HG03064 (cell line): Measurements from ENCODE around the gene PTCHD1.

ENCODE experiments used
- ATAC-seq: cut with Tn5 transposase; IDR thresholded peaks from one replicate; pipeline ENCODE4 v1.9.1; 2021; ENCODE audit warnings: low read depth; ENCODE audit not compliant: unreplicated experiment

The PTCHD1 gene

DNA sequence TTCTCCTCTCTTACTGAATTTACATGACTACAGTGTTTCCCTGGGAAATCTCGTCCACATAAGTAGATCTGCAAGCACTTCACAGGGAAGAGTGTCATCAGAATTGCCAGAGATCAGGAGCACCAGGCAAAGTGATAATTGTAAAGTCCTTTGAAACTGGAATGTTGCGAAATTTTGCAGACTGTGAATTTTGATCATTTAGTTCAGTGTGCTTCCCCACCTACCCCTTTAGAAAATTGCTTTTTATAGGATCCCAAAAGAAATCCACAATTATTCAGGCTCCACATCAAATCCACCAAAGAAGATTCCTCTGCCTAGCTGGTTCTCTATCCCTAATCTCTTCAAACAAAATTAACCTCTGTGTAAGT, 10.2 kb downstream of the PTCHD1 start:
- no peak for ATAC-seq

- no peak for ATAC-seq
Measured at GRCh38 chrX:23356189-23356588, 21.5 kb downstream of the PTCHD1 start.

GRCh38 chrX:23364416-23364815, 29.8 kb downstream of the PTCHD1 start:
- no peak for ATAC-seq

DNA sequence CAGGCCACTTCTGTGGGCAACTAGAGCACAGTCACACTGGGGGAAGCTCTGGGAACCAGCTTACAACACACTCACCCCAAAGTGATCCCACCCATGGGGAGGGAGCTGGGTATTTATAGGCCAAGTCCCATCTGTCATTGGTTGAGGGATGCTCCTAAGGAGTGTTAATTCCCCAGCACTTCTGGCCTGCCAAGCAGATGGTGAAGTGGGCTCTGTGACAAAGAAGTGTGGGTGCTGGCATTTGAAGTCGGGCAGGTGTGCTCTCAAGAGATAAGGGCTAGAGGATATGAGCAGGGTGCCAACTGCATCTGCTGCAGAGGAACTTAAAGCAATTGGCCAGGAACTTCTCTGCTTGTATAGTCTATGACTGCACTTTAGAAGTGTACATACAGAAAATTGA, 30.9 kb downstream of the PTCHD1 start:
- ATAC-seq: no peak

DNA sequence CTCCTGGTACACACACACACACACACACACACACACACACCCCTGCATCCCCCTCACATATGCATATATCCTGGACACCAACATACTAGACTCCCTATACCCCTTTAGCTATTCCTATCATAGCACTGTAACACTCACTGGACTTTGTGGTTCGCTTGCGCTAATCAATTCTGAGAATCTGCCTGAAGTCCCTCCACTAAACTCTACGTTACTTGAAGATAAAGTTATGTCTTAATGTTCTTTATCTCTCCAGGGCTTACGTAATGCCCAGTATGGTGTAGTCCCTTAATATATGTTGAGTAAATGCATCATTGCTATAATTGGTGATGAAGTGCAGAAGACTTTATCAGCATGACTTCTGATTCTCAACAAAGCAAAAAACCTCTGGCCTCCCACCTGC, 32.3 kb downstream of the PTCHD1 start:
- ATAC-seq: no peak

- ATAC-seq: no peak
Measured at GRCh38 chrX:23369027-23369426, 34.4 kb downstream of the PTCHD1 start.

DNA sequence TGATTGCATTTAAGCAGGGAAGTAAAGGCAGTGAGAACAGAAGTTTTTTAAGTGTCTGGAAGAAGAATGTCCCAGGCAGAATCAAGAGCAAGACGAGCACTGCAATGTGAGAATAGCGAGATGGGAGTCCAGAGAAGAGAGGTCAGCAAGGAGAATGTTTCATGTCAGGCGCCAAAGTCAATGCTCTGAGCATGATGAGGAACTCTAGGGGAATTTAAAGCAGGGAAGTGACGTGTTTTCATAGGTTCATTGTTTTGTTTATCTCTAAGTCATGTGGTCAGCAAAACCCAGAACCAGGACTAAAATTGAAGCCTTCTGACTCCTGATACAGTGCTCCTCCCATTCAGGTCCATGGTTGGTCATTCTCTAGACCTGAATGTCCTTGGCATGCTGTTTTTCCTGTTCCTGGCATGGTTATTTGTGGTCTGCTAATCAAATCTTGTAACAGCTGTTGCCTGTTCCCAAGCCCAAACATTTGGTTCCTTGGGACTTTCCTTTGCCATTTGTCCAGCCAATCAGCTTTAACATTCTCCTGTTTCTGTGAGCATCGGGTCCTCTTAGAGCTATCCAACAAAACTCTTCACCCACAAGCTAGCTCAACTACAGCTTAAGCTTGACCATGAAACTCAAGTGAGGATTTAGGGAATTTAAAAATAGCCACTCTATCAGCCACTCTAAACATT, 37.7 kb downstream of the PTCHD1 start:
- no peak for ATAC-seq

GRCh38 chrX:23373129-23373804, 38.6 kb downstream of the PTCHD1 start:
- ATAC-seq: no peak

- no peak for ATAC-seq
Measured at GRCh38 chrX:23374291-23374690, 39.6 kb downstream of the PTCHD1 start.

GRCh38 chrX:23376581-23376980, 41.9 kb downstream of the PTCHD1 start:
- ATAC-seq: no peak

GRCh38 chrX:23380581-23380980, 45.9 kb downstream of the PTCHD1 start:
- ATAC-seq: no peak

GRCh38 chrX:23381099-23382087, 46.7 kb downstream of the PTCHD1 start:
- no peak for ATAC-seq

- no peak for ATAC-seq
Measured at GRCh38 chrX:23382572-23382971, 47.9 kb downstream of the PTCHD1 start.

GRCh38 chrX:23383411-23383810, 48.8 kb downstream of the PTCHD1 start:
- ATAC-seq: no peak

GRCh38 chrX:23385242-23385641, 50.6 kb downstream of the PTCHD1 start:
- ATAC-seq: no peak

DNA sequence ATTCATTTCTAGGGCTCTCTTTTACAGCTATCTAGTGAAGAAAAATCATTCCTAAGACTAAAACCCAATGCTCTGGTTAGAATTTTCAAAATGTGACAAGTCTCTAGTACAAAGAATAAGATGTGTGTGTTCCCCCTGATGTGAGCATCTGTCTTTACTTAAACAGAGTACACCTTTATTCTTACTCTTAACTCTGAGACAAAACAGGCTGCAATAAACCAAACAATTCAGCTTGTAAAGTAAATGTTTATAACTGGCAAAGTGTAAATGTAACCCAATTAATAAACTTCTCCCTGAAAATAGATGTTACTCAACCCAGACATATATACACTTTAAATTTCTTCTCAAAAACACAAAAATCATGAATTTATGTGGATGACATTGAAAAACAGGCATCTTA, 51.6 kb downstream of the PTCHD1 start:
- ATAC-seq: no peak

DNA sequence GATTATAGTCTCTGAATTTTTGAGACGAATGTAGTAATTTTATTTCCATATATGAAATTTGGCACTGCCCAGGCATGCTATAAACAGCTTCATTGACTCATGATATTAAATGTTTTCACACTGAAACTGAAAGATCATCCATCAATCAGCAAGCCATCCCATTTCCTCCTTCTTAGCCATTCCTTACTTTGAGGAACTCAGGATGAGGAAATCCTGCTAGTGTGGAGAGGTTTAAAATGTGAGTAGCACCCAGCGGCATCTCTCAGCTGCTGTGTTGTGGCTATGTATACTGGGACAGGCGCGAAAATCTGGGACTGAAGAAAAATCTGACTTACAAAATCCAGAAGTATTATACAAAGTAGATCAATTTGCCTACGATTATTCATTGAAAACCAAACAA, 52.1 kb downstream of the PTCHD1 start:
- ATAC-seq: no peak

DNA sequence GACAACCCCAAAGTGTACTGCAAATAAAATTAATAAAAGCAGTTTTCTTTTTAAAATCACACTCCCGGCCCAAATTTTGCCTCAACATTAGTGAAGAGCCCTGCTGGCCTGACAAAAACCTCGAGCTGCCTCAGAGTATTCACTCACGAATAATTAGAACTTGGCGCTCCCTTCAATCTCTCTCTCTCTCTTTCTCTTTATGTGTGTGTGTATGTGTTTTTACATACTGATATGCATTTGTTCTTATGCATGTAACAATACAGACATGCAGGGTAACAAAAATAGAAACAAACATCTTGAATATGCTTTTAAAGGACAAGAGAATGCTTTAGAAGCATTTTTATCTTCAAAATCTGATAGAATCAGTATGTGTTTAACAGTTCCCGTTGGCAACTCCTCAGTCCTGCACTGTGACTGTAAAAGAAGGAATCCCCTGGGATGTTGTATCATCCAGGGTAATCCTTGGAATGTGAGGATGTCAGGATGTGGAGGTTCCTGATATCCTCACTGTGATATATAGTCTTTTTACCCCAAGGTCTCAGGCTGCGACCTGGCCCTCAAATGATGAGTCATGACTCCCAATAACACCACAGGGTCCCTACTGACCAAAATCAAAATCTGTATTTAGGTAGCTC, 53.0 kb downstream of the PTCHD1 start:
- no peak for ATAC-seq

- ATAC-seq: no peak
Measured at GRCh38 chrX:23389196-23389792, 54.6 kb downstream of the PTCHD1 start.

DNA sequence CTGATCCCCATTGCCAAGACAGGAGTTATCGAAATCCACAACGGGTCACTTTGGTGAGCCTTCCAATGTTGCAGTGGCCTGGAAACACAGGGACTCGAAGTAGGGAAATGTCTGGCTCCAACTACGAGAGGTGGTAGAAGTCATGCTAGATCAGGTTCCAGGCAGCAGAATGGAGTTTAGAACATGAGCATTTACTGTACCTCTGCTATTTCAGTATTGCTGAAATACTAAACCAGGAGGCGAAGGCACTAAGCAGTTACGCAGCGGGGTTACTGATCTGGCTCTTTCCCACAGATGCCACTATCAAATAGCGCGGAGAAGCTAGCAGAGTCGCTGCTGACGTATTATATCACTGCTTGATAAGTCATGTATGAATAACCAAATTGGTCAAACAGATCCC, 56.3 kb downstream of the PTCHD1 start:
- no peak for ATAC-seq
